Lower lobe of right lung (tissue), 2 donors: ENCODE results near the gene MGAT4B. TPM values are rescaled to one million over a fixed set of nuclear protein-coding genes. Genes with fewer than 3 reads are reported as not detected.

ENCODE experiments used
- ATAC-seq, 2 donors: fragments of 200-7000 bp; cut with Tn5 transposase; one replicate each; pipeline ENCODE4 v1.9.1; 2020 to 2022; ENCODE audit warnings: mild to moderate bottlenecking in 2 of 2, moderate library complexity in 2 of 2
- DNase-seq: peaks from one replicate; pipeline ENCODE4 v3.0.0-alpha.2; 2020
- H3K27ac ChIP-seq: fragments of 200-600 bp; one replicate; pipeline ENCODE4 v1.8.0; 2022
- H3K27me3 ChIP-seq: fragments of 200-600 bp; one replicate; pipeline ENCODE4 v1.8.0; 2022; ENCODE audit warnings: low read depth
- H3K36me3 ChIP-seq: fragments of 200-600 bp; one replicate; pipeline ENCODE4 v1.8.0; 2022; ENCODE audit warnings: mild to moderate bottlenecking
- H3K4me1 ChIP-seq: fragments of 200-600 bp; one replicate; pipeline ENCODE4 v1.8.0; 2022
- H3K4me3 ChIP-seq: fragments of 200-600 bp; one replicate; pipeline ENCODE4 v1.8.0; 2022; ENCODE audit warnings: mild to moderate bottlenecking
- H3K9me3 ChIP-seq: fragments of 200-600 bp; one replicate; pipeline ENCODE4 v1.8.0; 2022
- CTCF ChIP-seq: fragments of 200-600 bp; IDR thresholded peaks from one replicate; pipeline ENCODE4 v1.8.0; 2022; ENCODE audit warnings: antibody characterized with exemption, mild to moderate bottlenecking
- intact Hi-C: fragments of 100-400 bp; cut with DNase I; formaldehyde crosslinking; loops from one replicate; pipeline ENCODE4 v1.11.0; 2022
- total RNA-seq: library from RNA; stranded (reverse); fragmentation: NEBNext Ultra II Directional; extraction: Animal tissue kit (Norgen Biotek cat#: 25700); gene quantifications from one replicate; pipeline ENCODE4 v1.2.1, GENCODE V29; 2021
- donor health status: DM: no; HTN: yes; CAD: no; lungs with severe emphysema.

MGAT4B gene
- total RNA-seq, 1 donor from 2014 or later = 105 TPM

- no peak for TF ChIP-seq CTCF
- intact Hi-C loops = no loop called here
- Histone ChIP-seq H3K27me3 (no peaks in the 10 kb centered on the region), H3K4me3 (no peak overlapping the region), H3K36me3 (peaks cover 73% of the 10 kb centered on the region), H3K9me3 (no peaks in the 10 kb centered on the region), H3K27ac (no peak overlapping the region), H3K4me1 (peaks cover 51% of the 10 kb centered on the region)
- no peak for DNase-seq
- no peak for ATAC-seq
These were observed 39.1 kb downstream of the MGAT4B start for GRCh38 chr5:179767496-179768100.

GRCh38 chr5:179766726-179767455 is 39.8 kb downstream of the MGAT4B start:
- no peak for ATAC-seq
- Histone ChIP-seq H3K4me1 (peaks cover 58% of the 10 kb centered on the region), H3K4me3 (no peak overlapping the region), H3K27me3 (no peaks in the 10 kb centered on the region), H3K27ac (no peak overlapping the region), H3K36me3 (peaks cover 66% of the 10 kb centered on the region), H3K9me3 (no peaks in the 10 kb centered on the region)
- no peak for TF ChIP-seq CTCF
- intact Hi-C loops = no loop called here
- DNase-seq = no peak

GRCh38 chr5:179766021-179766725 is 40.5 kb downstream of the MGAT4B start:
- peaks cover 59% of the 10 kb centered on the region for H3K36me3 ChIP-seq

GRCh38 chr5:179765400-179765799 is 41.3 kb downstream of the MGAT4B start:
- Histone ChIP-seq H3K4me1 (peaks cover 69% of the 10 kb centered on the region), H3K36me3 (peaks cover 51% of the 10 kb centered on the region), H3K9me3 (no peaks in the 10 kb centered on the region), H3K27ac (peak overlapping the region; percentile 42), H3K27me3 (no peaks in the 10 kb centered on the region), H3K4me3 (no peak overlapping the region)
- DNase-seq (no peak), ATAC-seq (peak in 1 of 2 donors; percentile 20)
- TF ChIP-seq CTCF = no peak
- intact Hi-C loops = no loop called here

More at GRCh38 chr5:179766021-179766725, 40.5 kb downstream of the MGAT4B start:
- intact Hi-C loops = no loop called here
- H3K27me3 ChIP-seq = no peaks in the 10 kb centered on the region
- no peak for ATAC-seq
- DNase-seq = no peak
- H3K9me3 ChIP-seq = no peaks in the 10 kb centered on the region
- TF ChIP-seq CTCF = no peak
- H3K4me3 ChIP-seq = no peak overlapping the region
- peaks cover 65% of the 10 kb centered on the region for H3K4me1 ChIP-seq
- H3K27ac ChIP-seq = peak overlapping the region; percentile 42

GRCh38 chr5:179764056-179764455 is 42.6 kb downstream of the MGAT4B start:
- peak; percentile 13 for DNase-seq
- no peak overlapping the region for H3K4me3 ChIP-seq
- intact Hi-C loops = no loop called here
- no peak for TF ChIP-seq CTCF
- no peak for ATAC-seq
- no peaks in the 10 kb centered on the region for H3K9me3 ChIP-seq
- no peak overlapping the region for H3K27ac ChIP-seq
- H3K4me1 ChIP-seq = peaks cover 77% of the 10 kb centered on the region
- H3K27me3 ChIP-seq = no peaks in the 10 kb centered on the region
- peaks cover 37% of the 10 kb centered on the region for H3K36me3 ChIP-seq
